ENCODE results near the gene OR2B2.

OR2B2 gene

GRCh38 chr6:27893836-27894807 lies 18.1 kb downstream of the OR2B2 start:
- no peak for TF ChIP-seq CTCF (IDR thresholded peaks at IDR 0.05; ENCODE audit: borderline replicate concordance, control extremely low read depth, extremely low read depth, insufficient read depth, missing control alignments)
- peak; percentile 66 for DNase-seq (ENCODE audit: low spot score)
- in situ Hi-C loops (cut with MboI; ENCODE audit: low sequenced_read_pairs, unreplicated experiment), result loop anchor here (10.0 kb wide), 2 partner anchors 461 to 739 kb away; no protein-coding TSS in a partner anchor

DNA sequence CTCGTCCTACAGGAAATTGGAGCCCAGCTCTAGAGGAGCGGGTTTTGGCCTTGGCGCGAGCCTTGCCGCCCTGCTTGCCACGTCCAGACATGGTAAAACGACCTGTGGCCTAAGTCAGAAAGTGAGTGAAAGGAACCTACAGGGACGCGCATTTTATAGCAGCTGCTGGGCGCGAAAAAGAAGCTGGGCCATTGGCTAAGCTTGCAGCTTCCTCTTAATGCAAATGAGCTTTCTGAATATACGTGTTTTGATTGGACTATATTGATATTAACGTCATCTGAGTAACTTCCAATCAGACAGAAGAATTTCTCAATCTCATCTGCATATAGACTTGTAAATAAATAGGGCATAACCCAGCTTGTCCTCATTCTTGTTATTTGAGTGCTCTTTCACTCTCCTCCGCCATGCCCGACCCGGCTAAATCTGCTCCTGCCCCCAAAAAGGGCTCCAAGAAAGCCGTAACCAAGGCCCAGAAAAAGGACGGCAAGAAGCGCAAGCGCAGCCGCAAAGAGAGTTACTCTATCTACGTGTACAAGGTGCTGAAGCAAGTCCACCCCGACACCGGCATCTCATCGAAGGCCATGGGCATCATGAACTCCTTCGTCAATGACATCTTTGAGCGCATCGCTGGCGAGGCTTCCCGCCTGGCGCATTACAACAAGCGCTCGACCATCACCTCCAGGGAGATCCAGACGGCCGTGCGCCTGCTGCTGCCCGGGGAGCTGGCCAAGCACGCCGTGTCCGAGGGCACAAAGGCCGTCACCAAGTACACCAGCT lies 18.9 kb downstream of the OR2B2 start:
- peak; percentile 90 for DNase-seq (ENCODE audit: low spot score)
- in situ Hi-C loops (cut with MboI; ENCODE audit: low sequenced_read_pairs, unreplicated experiment), result loop anchor here (10.0 kb wide), 2 partner anchors 462 to 738 kb away; no protein-coding TSS in a partner anchor
- TF ChIP-seq CTCF (IDR thresholded peaks at IDR 0.05; ENCODE audit: borderline replicate concordance, control extremely low read depth, extremely low read depth, insufficient read depth, missing control alignments), result no peak

- no peak for TF ChIP-seq CTCF (IDR thresholded peaks at IDR 0.05; ENCODE audit: borderline replicate concordance, control extremely low read depth, extremely low read depth, insufficient read depth, missing control alignments)
- in situ Hi-C loops (cut with MboI; ENCODE audit: low sequenced_read_pairs, unreplicated experiment), result loop anchor here (10.0 kb wide), 2 partner anchors 462 to 738 kb away; no protein-coding TSS in a partner anchor
- DNase-seq (ENCODE audit: low spot score), result no peak
These were observed 19.5 kb downstream of the OR2B2 start for GRCh38 chr6:27892649-27893058.

DNA sequence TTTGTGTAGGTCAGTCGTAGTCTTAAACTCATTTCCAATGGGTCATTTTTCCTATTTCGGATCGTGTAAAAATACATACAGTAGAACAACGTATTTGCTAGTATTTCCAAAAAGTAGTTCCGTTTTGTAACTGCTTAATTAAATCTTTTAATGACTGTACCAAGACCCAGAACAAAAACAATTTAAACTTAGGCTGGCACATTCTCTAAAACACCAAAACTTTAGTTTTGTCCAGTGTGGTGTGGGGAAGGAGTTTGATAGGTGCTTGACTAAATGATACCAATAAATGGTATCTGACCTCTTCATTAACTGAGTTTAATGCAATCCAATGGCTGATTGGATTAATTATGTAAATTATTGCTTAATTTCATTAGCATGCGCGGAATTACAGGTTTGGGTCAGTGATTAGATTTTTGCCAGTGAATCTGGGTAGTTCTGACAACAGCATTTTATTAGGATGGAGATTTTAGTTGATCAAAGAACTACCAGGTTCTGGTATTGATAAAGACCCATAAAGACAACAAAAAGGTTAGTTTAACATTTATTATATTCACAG lies 20.8 kb downstream of the OR2B2 start:
- TF ChIP-seq CTCF (IDR thresholded peaks at IDR 0.05; ENCODE audit: borderline replicate concordance, control extremely low read depth, extremely low read depth, insufficient read depth, missing control alignments), result no peak
- in situ Hi-C loops (cut with MboI; ENCODE audit: low sequenced_read_pairs, unreplicated experiment), result loop anchor here (10.0 kb wide), 2 partner anchors 463 to 737 kb away; no protein-coding TSS in a partner anchor
- DNase-seq (ENCODE audit: low spot score), result no peak

DNA sequence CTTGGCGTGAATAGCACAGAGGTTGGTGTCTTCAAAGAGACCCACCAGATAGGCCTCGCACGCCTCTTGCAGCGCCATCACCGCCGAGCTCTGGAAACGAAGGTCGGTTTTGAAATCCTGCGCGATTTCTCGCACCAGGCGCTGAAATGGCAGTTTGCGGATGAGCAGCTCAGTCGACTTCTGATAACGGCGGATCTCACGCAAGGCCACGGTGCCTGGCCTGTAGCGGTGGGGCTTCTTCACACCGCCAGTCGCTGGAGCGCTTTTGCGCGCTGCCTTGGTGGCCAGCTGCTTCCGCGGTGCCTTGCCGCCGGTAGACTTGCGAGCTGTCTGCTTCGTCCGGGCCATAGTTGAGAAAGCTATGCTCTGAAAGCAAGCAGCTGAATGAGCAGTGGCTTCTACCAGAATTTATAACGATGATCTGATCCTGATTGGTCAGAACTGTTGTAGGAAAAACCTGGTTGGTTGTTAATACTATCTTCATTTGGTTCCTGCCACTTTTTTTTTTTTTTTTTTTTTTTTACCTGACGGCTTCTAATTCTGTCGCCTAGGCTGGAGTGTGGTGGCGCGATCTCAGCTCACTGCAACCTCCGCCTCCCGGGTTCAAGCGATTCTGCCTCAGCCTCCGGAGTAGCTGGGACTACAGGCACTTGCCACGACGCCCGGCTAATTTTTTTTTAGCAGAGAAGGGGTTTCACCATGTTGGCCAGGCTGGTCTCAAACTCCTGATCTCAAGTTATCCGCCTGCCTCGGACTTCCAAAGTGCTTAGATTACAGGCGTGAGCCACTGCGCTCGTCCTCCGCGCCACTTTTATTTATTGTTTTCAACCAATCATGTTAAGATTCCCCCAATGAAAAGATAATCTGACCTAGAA lies 21.5 kb downstream of the OR2B2 start:
- TF ChIP-seq CTCF (IDR thresholded peaks at IDR 0.05; ENCODE audit: borderline replicate concordance, control extremely low read depth, extremely low read depth, insufficient read depth, missing control alignments), result no peak
- peak; percentile 82 for DNase-seq (ENCODE audit: low spot score)
- in situ Hi-C loops (cut with MboI; ENCODE audit: low sequenced_read_pairs, unreplicated experiment), result loop anchor here (10.0 kb wide), 2 partner anchors 464 to 736 kb away; no protein-coding TSS in a partner anchor
